Hematopoietic multipotent progenitor cell treated with erythropoietin and hydrocortisone succinate and interleukin-3 and kit ligand, for 4 days (in vitro differentiated cells): Measurements from ENCODE around the gene RTF2.
A peak's percentile ranks its signal among the peaks of the same experiment; 100 is the strongest.

ENCODE experiments used
- DNase-seq: peaks from one replicate; pipeline ENCODE4 v3.0.0-alpha.2; 2015

The RTF2 gene

DNA sequence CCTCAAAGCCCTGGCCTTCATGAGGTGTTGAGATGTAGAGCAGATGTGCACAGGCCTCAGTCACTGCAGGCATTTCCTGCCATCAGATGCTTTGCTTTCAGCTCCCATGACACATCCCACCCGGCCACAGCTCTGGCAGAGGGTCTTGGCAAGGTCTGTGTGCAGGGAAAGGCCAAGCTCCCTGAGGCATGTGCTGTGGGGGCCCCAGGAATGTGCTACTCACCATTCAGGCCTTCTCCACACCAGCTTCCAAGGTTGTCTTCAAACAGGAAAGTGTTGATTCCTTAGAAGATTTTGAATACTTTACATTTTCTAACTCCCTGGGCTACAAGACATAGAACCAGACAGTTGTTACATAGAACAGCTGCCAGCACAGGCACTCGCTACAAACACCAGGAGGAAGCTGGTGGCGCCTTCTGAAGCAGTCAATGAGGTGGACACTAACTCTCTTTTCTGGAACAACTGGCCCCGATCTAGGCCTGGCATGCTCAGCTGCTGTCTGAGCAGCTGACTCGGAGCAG is 28.6 kb upstream of the RTF2 start:
- DNase-seq = peak; percentile 35

- DNase-seq = peak; percentile 65
Measured at GRCh38 chr20:56440346-56441007, 27.9 kb upstream of the RTF2 start.

- DNase-seq = peak; percentile 52
Measured at GRCh38 chr20:56442389-56443365, 25.8 kb upstream of the RTF2 start.

DNA sequence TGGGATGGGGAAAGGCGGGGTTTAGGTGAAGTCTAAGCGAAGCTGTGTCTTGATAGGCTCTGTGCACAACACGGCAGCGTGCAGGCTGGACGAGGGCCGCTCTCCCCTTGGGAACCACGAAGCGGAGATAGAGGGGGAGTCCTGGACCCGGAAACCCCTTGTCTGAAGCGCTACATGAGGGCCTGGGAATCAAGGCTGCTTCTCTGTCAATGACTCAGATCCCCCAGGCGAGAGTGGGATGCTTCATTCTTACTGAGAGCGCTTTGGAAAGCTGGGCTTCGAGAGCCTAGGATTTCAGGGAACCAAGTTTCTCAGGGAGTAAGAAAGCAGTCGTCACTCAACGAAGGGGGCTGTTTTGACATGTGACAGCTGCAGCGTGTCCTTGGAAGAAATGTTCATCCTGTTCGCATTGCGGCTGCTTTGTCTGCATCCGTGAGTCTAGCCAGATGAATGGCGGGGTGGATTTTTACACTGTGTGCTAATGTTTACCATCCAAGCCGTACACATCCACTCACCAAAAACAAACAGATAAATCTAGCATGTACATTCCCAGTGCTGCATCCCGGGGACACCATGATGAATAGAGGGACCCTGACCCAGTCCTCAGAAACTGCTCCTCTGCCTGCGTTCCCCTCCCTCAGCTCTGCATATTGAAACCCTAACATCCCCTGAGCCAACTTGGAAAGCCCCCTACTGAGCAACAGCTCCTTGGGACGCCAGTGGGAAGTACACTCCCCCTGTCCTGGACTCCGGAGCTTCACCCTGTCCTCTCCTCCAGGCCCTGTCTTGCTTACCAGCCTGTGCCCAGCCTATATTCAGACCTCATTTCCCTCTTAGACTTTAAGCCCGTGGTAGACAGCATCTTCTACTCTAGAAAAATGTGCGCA is 24.5 kb upstream of the RTF2 start:
- no peak for DNase-seq

DNA sequence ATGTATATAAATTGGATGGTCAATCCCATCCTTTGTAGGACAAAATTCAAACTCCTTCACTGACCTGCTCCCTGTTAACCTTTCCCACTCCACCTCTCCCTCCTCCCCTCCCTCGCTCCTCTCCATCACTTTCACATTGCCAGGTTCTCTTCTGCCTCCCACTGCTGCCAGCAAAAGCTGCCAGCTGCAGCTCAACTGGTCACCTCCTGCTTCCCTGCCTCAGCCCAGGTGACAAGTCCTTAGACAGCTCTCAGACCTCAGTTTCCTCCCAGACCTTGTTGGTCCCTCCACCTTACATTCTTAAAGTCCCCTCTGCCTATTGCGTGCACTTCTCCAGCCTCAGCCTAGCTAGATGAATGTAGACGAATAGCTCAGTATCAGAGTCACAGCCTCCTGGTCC is 23.3 kb upstream of the RTF2 start:
- DNase-seq = no peak

DNA sequence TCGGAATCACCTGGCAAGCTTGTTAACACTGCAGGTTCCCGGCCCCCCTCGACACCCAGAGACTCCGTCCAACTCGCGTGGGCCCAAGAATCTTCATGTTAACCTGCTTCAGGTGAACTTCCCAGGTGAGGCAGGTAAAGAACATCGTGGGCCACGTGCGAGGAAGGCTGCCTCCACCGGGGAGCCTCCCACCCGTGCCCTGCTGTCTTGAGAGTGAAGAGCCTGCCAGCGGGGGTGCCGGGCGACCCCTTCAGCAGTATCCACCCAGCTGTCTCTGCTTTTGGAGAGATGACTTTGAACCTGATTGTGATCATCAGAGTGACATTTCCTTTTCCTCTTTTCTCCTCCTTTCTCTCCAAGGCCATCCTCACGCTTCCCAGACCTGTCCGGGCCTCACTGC is 22.9 kb upstream of the RTF2 start:
- no peak for DNase-seq

DNA sequence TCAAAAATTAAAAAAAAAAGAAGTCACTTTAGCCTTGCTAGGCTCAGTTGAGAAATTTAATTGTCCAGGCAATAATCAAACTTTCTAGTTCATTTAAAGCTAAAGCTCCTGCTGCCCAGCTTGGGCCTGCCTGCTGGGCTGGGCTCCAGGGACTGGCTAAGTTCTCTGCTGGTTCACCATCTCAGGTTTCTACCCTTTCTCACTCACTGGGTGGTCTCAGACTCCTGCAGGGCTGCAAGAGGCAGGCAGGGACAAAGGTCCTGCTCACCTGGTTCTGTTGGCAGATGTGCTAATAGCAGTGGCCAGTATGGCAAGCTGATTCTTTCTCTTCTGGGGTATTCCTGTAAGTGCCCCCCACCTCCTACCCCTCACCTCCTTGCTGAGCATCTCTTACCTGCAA is 21.2 kb upstream of the RTF2 start:
- DNase-seq = no peak

DNA sequence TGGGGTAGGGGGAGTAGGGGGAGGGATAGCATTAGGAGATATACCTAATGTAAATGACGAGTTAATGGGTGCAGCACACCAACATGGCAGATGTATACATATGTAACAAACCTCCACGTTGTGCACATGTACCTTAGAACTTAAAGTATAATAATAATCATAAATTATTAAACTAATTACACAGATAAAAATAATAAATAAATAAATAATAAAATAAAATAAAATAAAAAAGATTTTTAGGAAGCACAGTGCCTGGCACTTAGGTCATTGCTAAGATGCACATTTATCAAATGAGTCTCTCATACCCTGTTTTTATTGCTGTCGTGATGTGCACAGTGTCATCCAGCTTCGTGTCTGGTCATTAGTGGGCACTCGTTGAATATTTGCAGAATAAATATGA is 19.0 kb upstream of the RTF2 start:
- DNase-seq = no peak

DNA sequence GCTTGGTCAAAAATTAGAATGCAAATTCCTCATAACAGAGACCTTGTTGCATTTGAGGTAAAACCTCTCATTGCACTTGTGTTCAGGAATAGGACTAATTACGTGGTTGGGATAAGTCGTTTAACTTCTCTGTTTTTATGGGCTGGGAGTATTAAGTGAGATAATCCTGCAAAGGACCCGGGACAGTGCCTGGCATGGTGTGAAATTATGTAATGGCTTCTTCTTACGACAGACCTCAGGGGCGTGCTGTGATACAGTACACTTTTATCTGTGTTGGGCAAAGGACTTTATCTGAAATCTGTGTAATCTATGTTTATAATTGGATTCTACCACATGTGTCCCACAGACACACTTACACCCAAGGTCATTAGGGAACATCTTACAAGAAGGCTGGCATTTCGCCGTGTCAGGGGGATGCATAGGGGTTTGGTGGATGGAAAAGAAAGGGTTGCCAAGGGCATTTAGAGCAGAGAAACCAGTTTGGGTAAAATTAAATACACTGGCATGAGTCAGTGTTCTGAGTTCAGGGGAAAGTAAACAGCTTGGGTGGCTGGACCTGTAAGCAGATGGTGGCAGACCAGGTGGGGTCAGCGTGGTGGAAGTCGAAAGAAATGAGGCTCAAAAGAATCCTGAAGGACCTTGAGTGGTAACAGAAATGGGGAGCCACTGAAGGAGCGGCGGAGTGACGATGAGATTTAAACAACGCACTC is 17.2 kb upstream of the RTF2 start:
- DNase-seq = peak; percentile 41

DNA sequence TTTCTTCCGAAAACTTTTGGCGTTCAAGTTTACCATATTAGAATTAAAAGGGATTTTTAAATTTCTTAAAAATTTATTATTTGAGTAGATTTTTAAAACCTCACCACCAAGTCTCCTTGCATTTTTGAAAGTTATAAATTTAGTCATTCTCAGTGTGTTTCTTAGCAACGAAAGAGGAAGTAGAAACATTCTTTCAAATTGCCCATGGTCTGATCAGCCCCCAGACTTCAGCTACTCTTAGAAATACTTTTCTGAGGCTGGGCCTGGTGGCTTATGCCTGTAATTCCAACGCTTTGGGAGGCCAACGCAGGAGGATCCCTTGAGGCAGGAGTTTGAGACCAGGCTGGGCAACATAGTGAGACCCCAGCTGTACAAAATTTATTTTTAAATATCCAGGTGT is 15.1 kb upstream of the RTF2 start:
- DNase-seq = peak; percentile 64

GRCh38 chr20:56454754-56455153 is 13.7 kb upstream of the RTF2 start:
- DNase-seq = no peak

GRCh38 chr20:56458206-56458821 is 10.1 kb upstream of the RTF2 start:
- DNase-seq = peak; percentile 92

DNA sequence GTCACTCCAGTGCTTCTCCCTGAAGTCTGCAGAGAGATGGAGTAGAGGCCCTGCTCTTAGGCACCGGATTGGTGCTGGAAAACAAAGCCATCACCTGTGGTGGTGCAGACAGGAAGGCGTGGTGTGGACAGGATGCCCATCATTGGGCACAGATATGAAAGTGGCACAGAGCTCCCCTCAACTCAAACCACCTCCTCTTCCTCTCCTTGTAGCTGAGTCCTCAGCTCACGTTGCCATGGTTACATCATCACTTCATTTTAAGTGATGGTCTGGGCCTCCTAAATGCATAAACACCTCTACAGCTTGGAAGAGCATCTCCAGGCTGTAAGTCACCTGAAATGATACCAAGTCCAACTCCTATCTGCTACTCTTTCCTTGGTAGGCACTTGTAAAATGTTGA is 8.0 kb upstream of the RTF2 start:
- no peak for DNase-seq

DNA sequence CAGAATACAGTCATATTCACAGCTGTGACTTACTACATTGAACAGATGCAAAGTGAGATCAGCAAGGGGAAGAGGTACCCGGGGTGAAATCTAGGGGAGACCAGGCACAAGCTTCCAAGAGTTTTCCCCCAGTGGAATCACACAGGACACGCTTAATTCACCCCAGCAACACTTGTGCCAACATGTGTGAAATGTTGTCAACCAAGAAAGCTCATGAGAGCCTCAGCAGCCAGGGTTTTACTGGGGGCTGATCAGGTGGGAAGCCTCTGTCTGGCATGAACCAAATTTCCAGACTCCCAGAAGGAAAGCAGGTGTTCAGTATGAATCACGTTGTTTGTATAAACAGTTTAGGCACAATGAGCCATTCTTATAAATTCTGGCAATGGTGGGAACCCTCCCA is 6.9 kb upstream of the RTF2 start:
- no peak for DNase-seq

DNA sequence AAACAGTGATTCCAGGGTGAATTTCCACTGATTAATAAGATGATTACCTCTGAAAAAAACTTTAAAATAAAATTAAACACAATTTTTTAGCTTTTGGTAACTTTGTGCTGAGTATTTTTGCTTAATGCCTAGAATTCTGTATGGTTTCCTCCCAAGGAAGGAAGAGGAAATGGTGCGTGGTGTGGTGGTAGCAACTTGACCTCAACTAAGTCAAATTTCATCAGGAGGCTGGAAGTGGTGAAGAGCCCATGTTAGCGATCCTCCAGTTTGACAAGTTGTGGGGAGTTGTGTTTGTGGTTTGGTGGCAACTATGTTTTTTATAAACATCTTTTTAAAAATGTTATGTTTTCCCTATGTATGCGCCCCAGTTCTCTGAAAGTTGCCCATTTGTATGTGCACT is 5.0 kb upstream of the RTF2 start:
- DNase-seq = peak; percentile 66

DNA sequence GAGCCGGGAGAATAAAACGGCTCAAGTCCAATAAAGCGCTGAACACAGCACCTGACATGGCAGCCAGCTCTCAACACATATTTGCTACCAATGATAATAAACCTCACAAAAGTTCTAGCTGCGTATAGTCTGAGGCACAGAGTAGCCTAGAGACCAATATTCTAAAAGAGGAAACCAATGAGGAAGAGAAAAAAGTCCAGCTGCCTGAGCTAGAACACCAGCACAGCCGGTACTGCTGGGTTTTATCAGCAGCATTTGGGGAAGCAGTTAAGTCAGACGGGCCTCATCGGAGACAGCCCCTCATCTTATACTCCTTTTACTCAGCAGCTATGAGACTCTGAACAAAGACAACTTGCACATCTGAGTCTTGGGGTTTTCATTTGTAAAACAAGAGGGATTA is 2.4 kb upstream of the RTF2 start:
- peak; percentile 78 for DNase-seq

GRCh38 chr20:56467968-56468315 is 485 bp upstream of the RTF2 start:
- DNase-seq = no peak

GRCh38 chr20:56469077-56469449 is 636 bp downstream of the RTF2 start:
- peak; percentile 29 for DNase-seq

- DNase-seq = peak; percentile 82
Measured at GRCh38 chr20:56483970-56484369, 15.5 kb downstream of the RTF2 start.

GRCh38 chr20:56487216-56487615 is 18.8 kb downstream of the RTF2 start:
- DNase-seq = peak; percentile 19

- peak; percentile 38 for DNase-seq
Measured at GRCh38 chr20:56488566-56488965, 20.1 kb downstream of the RTF2 start.

DNA sequence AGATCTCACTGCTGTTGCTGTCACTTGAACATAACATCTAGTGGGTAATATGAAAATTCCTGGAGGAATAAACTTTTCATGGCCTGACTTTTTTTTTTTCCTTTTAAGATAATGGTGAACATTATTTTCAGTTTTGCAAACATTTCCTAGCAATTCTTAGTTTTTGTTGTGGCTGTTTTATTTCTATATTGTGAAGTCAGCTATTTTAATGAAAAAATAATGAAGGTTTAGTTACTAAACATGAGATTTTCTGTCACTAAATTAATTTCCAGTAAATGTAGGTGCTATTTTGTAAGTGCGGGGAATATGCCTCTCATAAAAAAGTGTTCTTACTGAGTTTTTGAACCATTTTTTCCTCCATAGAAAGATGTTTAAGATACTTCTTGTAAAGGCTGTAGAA is 32.7 kb downstream of the RTF2 start:
- no peak for DNase-seq
